ENCODE data around the gene KATNAL2.

The KATNAL2 gene

GRCh38 chr18:47150029-47150823 lies 232.8 kb downstream of the KATNAL2 start, which contains the start of gene HDHD2:
Gene HDHD2 (minus strand): TSS chr18:47150500. CDS start chr18:47136439, 14,061 bp downstream.
- TF ChIP-seq CTCF (IDR thresholded peaks at IDR 0.05; ENCODE audit: low read depth, low read length) = peak; percentile 0
- DNase-seq (ENCODE audit: low read depth in 2 of 2) = peak; percentile 79 to 83
- peak within 1 kb of the TSS; percentile 62 to 77 for H3K4me3 ChIP-seq (replicated peaks in 1 of 2; ENCODE audit: low read depth in 2 of 2, low read length in 2 of 2)

GRCh38 chr18:47150824-47151366 lies 233.5 kb downstream of the KATNAL2 start:
- H3K4me3 ChIP-seq (replicated peaks in 1 of 2; ENCODE audit: low read depth in 2 of 2, low read length in 2 of 2) = peak overlapping the region; percentile 62 to 77
- no peak for DNase-seq (ENCODE audit: low read depth in 2 of 2)
- TF ChIP-seq CTCF (IDR thresholded peaks at IDR 0.05; ENCODE audit: low read depth, low read length) = no peak

GRCh38 chr18:47151439-47151838 lies 234.0 kb downstream of the KATNAL2 start:
- DNase-seq (ENCODE audit: low read depth in 2 of 2) = peak in 1 of 2 donors; percentile 2
- H3K4me3 ChIP-seq (replicated peaks in 1 of 2; ENCODE audit: low read depth in 2 of 2, low read length in 2 of 2) = peak overlapping the region in 1 of 2 donors; percentile 62
- TF ChIP-seq CTCF (IDR thresholded peaks at IDR 0.05; ENCODE audit: low read depth, low read length) = no peak
